Breast epithelium (tissue), 4 donors: ENCODE results near the gene MLF2. TPM values are rescaled to one million over a fixed set of nuclear protein-coding genes. Genes with fewer than 3 reads are reported as not detected.

Experiments used
- DNase-seq, 2 donors: peaks; one replicate each; pipeline ENCODE4 v3.0.0-alpha.2; 2019; ENCODE audit warnings: low spot score in 2 of 2
- H3K27ac ChIP-seq, 2 donors: fragments of 200-600 bp; sonication (generic) in 1 of 2; one replicate each; pipeline ENCODE4 v1.5.1; 2016 to 2019; ENCODE audit warnings: mild to moderate bottlenecking in 1 of 2
- H3K27me3 ChIP-seq, 2 donors: fragments of 200-600 bp; sonication (generic) in 1 of 2; one replicate each; pipeline versions ENCODE4 v1.5.1 to v1.6.0; 2017 to 2019; ENCODE audit warnings: control low read depth in 1 of 2, mild to moderate bottlenecking in 1 of 2
- H3K36me3 ChIP-seq: fragments of 200-600 bp; one replicate; pipeline ENCODE4 v1.5.1; 2019
- H3K4me1 ChIP-seq, 2 donors: fragments of 200-600 bp; sonication (generic); one replicate each; pipeline ENCODE4 v1.5.1; 2016 to 2019; ENCODE audit warnings: control low read depth in 1 of 2
- H3K4me3 ChIP-seq, 3 donors: fragments of 200-600 bp; sonication (generic); 1 replicate in 2 of 3; 2 replicates in 1 of 3; pipeline ENCODE4 v1.5.1; 2016 to 2019; ENCODE audit warnings: mild to moderate bottlenecking in 3 of 3, moderate library complexity in 2 of 3
- H3K9me3 ChIP-seq, 2 donors: fragments of 200-600 bp; sonication (generic) in 1 of 2; one replicate each; pipeline ENCODE4 v1.5.1; 2016 to 2019; ENCODE audit warnings: control low read depth in 1 of 2
- POLR2A ChIP-seq: fragments of 450-650 bp; IDR thresholded peaks from one replicate; pipeline ENCODE4 v1.6.1; 2016; ENCODE audit warnings: antibody characterized with exemption, mild to moderate bottlenecking, moderate library complexity
- POLR2AphosphoS5 ChIP-seq, 3 donors: sonication (generic); formaldehyde crosslinking; IDR thresholded peaks; one replicate each; pipeline ENCODE4 v1.6.1; 2017; ENCODE audit warnings: antibody characterized with exemption in 3 of 3
- intact Hi-C: fragments of 100-400 bp; cut with DNase I; formaldehyde crosslinking; loops from one replicate; pipeline ENCODE4 v1.15.1; 2023; ENCODE audit warnings: low total_unique reads
- total RNA-seq, 3 donors: library from RNA; depleted of rRNA; stranded (reverse); fragments of >200 nt; gene quantifications; one replicate each; pipeline ENCODE4 v1.1.0, GENCODE V29; 2016
- TF ChIP-seq, protein P1 (sequence below), 3 donors: fragments of 450-650 bp; IDR thresholded peaks; one replicate each; pipeline ENCODE4 v1.5.1; 2016 to 2017; ENCODE audit warnings: antibody characterized with exemption in 3 of 3, mild to moderate bottlenecking in 3 of 3, moderate library complexity in 3 of 3

The MLF2 gene
- 100 to 1,000 TPM; 130 to 168 (median 159) TPM for total RNA-seq

DNA sequence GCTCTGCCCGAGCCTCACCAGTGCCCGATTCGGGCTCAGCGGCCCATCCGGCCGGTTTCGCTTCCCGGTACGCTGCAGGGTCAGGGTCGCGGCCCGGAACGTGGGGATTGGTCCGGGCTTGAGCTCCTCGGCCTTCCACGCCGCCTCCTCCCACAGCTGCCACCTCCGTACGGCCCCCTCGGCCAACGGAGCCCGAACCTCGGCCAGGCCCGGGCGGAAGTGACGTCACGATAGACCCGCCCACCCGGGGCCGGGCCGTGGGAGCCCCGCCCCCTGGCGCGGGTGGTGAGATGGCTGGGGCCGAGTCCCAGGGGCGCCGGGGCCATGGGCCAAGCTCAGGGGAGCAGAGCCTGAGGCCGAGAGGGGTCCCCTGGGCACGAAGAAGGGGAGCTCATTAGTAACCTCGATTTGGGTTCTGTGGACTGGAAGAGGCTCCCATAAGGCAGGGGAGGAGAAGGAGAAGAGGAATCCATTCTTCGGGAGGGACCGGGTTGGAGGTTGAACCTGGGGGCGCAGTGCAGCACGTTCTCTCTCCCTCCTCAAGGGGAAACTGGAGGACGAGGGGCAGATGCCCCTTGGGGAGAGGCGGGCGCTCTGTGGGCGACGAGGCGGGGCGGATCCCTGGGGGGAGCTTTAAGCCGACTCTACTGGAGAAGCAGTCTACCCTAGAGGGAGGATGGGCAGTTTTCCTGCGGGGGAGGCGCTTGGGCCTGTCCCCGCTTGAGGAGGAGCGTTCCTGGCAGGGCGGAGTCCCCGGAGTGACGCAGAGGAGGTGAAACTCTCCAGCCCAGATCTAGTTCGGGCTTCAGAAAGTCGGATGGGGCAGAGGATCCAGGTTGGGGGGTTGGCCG is at the start of gene MLF2:
Gene MLF2 (minus strand): TSS at position 221 of the 851 bp plus-strand sequence. CDS start 807 bp downstream, outside the sequence.
- no peaks in the 10 kb centered on the region for H3K27me3 ChIP-seq

GRCh38 chr12:6799147-6799546 is 46.2 kb upstream of the MLF2 start:
- Histone ChIP-seq H3K4me3 (no peak overlapping the region), H3K4me1 (no peaks in the 10 kb centered on the region), H3K27ac (no peak overlapping the region), H3K27me3 (no peaks in the 10 kb centered on the region), H3K36me3 (no peaks in the 10 kb centered on the region), H3K9me3 (no peaks in the 10 kb centered on the region)
- TF ChIP-seq POLR2A (no peak), POLR2AphosphoS5 (IDR thresholded peaks at IDR 0.05) (no peak)
- TF ChIP-seq, protein P1, sequence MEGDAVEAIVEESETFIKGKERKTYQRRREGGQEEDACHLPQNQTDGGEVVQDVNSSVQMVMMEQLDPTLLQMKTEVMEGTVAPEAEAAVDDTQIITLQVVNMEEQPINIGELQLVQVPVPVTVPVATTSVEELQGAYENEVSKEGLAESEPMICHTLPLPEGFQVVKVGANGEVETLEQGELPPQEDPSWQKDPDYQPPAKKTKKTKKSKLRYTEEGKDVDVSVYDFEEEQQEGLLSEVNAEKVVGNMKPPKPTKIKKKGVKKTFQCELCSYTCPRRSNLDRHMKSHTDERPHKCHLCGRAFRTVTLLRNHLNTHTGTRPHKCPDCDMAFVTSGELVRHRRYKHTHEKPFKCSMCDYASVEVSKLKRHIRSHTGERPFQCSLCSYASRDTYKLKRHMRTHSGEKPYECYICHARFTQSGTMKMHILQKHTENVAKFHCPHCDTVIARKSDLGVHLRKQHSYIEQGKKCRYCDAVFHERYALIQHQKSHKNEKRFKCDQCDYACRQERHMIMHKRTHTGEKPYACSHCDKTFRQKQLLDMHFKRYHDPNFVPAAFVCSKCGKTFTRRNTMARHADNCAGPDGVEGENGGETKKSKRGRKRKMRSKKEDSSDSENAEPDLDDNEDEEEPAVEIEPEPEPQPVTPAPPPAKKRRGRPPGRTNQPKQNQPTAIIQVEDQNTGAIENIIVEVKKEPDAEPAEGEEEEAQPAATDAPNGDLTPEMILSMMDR (IDR thresholded peaks at IDR 0.05), result no peak
- DNase-seq, result no peak
- intact Hi-C loops, result no loop called here

More for the DNA sequence above, at the start of gene MLF2:
- peak; percentile 98 for DNase-seq
- TF ChIP-seq POLR2AphosphoS5 (IDR thresholded peaks at IDR 0.05) (peak; percentile 81 to 99 (median 95)), POLR2A (peak; percentile 96)
- TF ChIP-seq, protein P1 (IDR thresholded peaks at IDR 0.05), result peak; percentile 83 to 99 (median 96)
- intact Hi-C loops, result no loop called here
- peaks cover 20% of the 10 kb centered on the region for H3K36me3 ChIP-seq
- H3K4me3 ChIP-seq, result peak within 1 kb of the TSS; percentile 82 to 98 (median 94)
- H3K9me3 ChIP-seq, result no peaks in the 10 kb centered on the region
- H3K4me1 ChIP-seq, result peaks cover 0 to 9% of the 10 kb centered on the region in 2 donors
- peak within 1 kb of the TSS; percentile 98 to 99 for H3K27ac ChIP-seq

DNA sequence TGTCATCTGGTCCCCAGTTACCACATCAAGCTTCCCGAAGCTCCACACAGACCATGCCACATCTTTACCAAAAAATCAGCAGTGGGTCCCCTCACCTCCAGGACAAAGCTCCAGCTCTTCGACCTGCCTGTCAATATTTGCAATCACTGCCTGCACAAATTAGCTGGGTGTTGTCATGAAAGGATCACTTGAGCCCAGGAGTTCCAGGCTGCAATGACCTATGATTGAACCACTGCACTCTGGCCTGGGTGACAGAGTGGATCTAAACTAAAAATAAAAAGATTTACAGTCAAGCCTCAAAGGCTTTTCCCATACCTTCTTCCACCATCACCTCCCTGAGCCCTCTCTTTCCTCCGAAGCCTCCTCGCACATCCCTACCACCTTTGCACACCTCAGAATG is 43.6 kb upstream of the MLF2 start:
- Histone ChIP-seq H3K4me3 (no peak overlapping the region), H3K27me3 (no peaks in the 10 kb centered on the region), H3K36me3 (no peaks in the 10 kb centered on the region), H3K27ac (no peak overlapping the region), H3K9me3 (no peaks in the 10 kb centered on the region), H3K4me1 (no peaks in the 10 kb centered on the region)
- no peak for DNase-seq
- no peak for TF ChIP-seq POLR2AphosphoS5 (IDR thresholded peaks at IDR 0.05)
- TF ChIP-seq, protein P1 (IDR thresholded peaks at IDR 0.05), result no peak
- no peak for TF ChIP-seq POLR2A
- intact Hi-C loops, result no loop called here

- H3K36me3 ChIP-seq, result no peaks in the 10 kb centered on the region
- no peak overlapping the region for H3K27ac ChIP-seq
- TF ChIP-seq, protein P1 (IDR thresholded peaks at IDR 0.05), result no peak
- TF ChIP-seq POLR2AphosphoS5 (IDR thresholded peaks at IDR 0.05), result no peak
- no peak for TF ChIP-seq POLR2A
- intact Hi-C loops, result no loop called here
- H3K9me3 ChIP-seq, result no peaks in the 10 kb centered on the region
- no peak for DNase-seq
- no peak overlapping the region for H3K4me3 ChIP-seq
- H3K4me1 ChIP-seq, result no peaks in the 10 kb centered on the region
- H3K27me3 ChIP-seq, result no peaks in the 10 kb centered on the region
These were observed 42.1 kb upstream of the MLF2 start for GRCh38 chr12:6795088-6795487.

- no peaks in the 10 kb centered on the region for H3K36me3 ChIP-seq
- no peaks in the 10 kb centered on the region for H3K27me3 ChIP-seq
- H3K9me3 ChIP-seq, result no peaks in the 10 kb centered on the region
- DNase-seq, result no peak
- peak overlapping the region; percentile 3 to 28 (median 7) for H3K4me3 ChIP-seq
- no peak overlapping the region for H3K27ac ChIP-seq
- TF ChIP-seq POLR2AphosphoS5 (IDR thresholded peaks at IDR 0.05) (no peak), POLR2A (no peak)
- TF ChIP-seq, protein P1 (IDR thresholded peaks at IDR 0.05), result no peak
- intact Hi-C loops, result no loop called here
- H3K4me1 ChIP-seq, result no peaks in the 10 kb centered on the region
These were observed 39.7 kb upstream of the MLF2 start for GRCh38 chr12:6792522-6793201.
